PC-3 (cell line): ENCODE measurements around the gene CARD11. TPM values are rescaled to one million over a fixed set of nuclear protein-coding genes. Genes with fewer than 3 reads are reported as not detected.

ENCODE experiments used
- ATAC-seq: fragments of 200-7000 bp; cut with Tn5 transposase; 2 replicates; pipeline ENCODE4 v1.9.1; 2020; ENCODE audit warnings: mild to moderate bottlenecking, moderate library complexity
- BruUV-seq: library from RNA; stranded (reverse); fragments of 400-500 nt; replicated peaks from 2 replicates; lab custom pipeline; 2021; lab: Mats Ljungman, UMichigan
- CTCF ChIA-PET: fragments of 300-600 bp; sonication (Branson Sonifier 250); formaldehyde crosslinking; loops from one replicate; lab custom pipeline; 2022; ENCODE audit warnings: antibody characterized with exemption; lab: Charles Lee
- POLR2A ChIA-PET: fragments of 300-600 bp; sonication (Branson Sonifier 250); formaldehyde crosslinking; loops from one replicate; lab custom pipeline; 2022; ENCODE audit warnings: antibody characterized with exemption; ENCODE audit not compliant: unreplicated experiment; lab: Charles Lee
- DNase-seq: peaks from one replicate; pipeline ENCODE4 v3.0.0-alpha.2; 2015
- H2AFZ ChIP-seq: fragments of 300-600 bp; sonication (generic); 2 replicates; pipeline ENCODE4 v1.6.0; 2016; ENCODE audit warnings: antibody characterized with exemption, low read length
- H3F3A ChIP-seq: fragments of 300-600 bp; sonication (generic); one replicate; pipeline ENCODE4 v1.6.0; 2017; ENCODE audit warnings: antibody characterized with exemption, low read length, control low read depth, mild to moderate bottlenecking; ENCODE audit not compliant: unreplicated experiment
- H3K27ac ChIP-seq: fragments of 300-600 bp; sonication (generic); 2 replicates; pipeline ENCODE4 v1.5.1; 2016; ENCODE audit warnings: mild to moderate bottlenecking, low read length
- H3K27me3 ChIP-seq: fragments of 300-600 bp; sonication (generic); 2 replicates; pipeline ENCODE4 v1.6.1; 2016; ENCODE audit warnings: low read length, mixed read lengths
- H3K36me3 ChIP-seq: fragments of 300-600 bp; sonication (generic); 2 replicates; pipeline ENCODE4 v1.6.1; 2016; ENCODE audit warnings: low read depth, mixed run types, low read length, mixed read lengths
- H3K4me1 ChIP-seq: fragments of 300-600 bp; sonication (generic); 2 replicates; pipeline ENCODE4 v1.5.1; 2016; ENCODE audit warnings: low read length; ENCODE audit not compliant: insufficient read depth
- H3K4me2 ChIP-seq: fragments of 300-600 bp; sonication (generic); 2 replicates; pipeline ENCODE4 v1.6.0; 2016; ENCODE audit warnings: low read length
- H3K4me3 ChIP-seq: fragments of 300-600 bp; sonication (generic); 2 replicates; pipeline ENCODE4 v1.5.1; 2016; ENCODE audit warnings: mild to moderate bottlenecking, low read length, mixed read lengths
- H3K79me2 ChIP-seq: fragments of 300-600 bp; sonication (generic); 2 replicates; pipeline ENCODE4 v1.6.1; 2017; ENCODE audit warnings: low read length, mixed read lengths
- H3K9ac ChIP-seq: fragments of 300-600 bp; sonication (generic); 2 replicates; pipeline ENCODE4 v1.6.0; 2016; ENCODE audit warnings: mild to moderate bottlenecking, low read length
- H3K9me2 ChIP-seq: fragments of 300-600 bp; sonication (generic); replicated peaks from 2 replicates; pipeline ENCODE4 v1.6.1; 2016; ENCODE audit warnings: mixed run types, low read length, mixed read lengths
- H3K9me3 ChIP-seq: fragments of 300-600 bp; sonication (generic); 2 replicates; pipeline ENCODE4 v1.6.1; 2016; ENCODE audit warnings: low read length, mixed read lengths
- H4K20me1 ChIP-seq: fragments of 300-600 bp; sonication (generic); 2 replicates; pipeline ENCODE4 v1.6.1; 2016; ENCODE audit warnings: low read length, mixed read lengths
- EZH2 ChIP-seq: fragments of 300-600 bp; sonication (generic); IDR thresholded peaks from one replicate; pipeline ENCODE4 v1.6.1; 2017; ENCODE audit warnings: antibody characterized with exemption, mild to moderate bottlenecking, low read length; ENCODE audit not compliant: unreplicated experiment
- EZH2phosphoT487 ChIP-seq: fragments of 300-600 bp; sonication (generic); IDR thresholded peaks from 2 replicates; pipeline ENCODE4 v1.6.1; 2018; ENCODE audit warnings: mild to moderate bottlenecking, antibody characterized with exemption, low read length, borderline replicate concordance
- intact Hi-C: fragments of 100-400 bp; cut with micrococcal nuclease; formaldehyde crosslinking; loops from 2 replicates; pipeline ENCODE4 v1.9.0; 2023
- total RNA-seq: library from RNA; depleted of rRNA; stranded (reverse); fragments of >200 nt; gene quantifications from 2 replicates; pipeline ENCODE4 v1.2.3, GENCODE V29; 2014
- TF ChIP-seq, protein P1 (sequence below): fragments of 300-600 bp; sonication (generic); conservative IDR thresholded peaks from 2 replicates; pipeline ENCODE4 v1.5.1; 2017; ENCODE audit warnings: antibody characterized with exemption, low read depth, mild to moderate bottlenecking, low read length

The CARD11 gene
- total RNA-seq, 1 experiment from 2014 or later: not detected

DNA sequence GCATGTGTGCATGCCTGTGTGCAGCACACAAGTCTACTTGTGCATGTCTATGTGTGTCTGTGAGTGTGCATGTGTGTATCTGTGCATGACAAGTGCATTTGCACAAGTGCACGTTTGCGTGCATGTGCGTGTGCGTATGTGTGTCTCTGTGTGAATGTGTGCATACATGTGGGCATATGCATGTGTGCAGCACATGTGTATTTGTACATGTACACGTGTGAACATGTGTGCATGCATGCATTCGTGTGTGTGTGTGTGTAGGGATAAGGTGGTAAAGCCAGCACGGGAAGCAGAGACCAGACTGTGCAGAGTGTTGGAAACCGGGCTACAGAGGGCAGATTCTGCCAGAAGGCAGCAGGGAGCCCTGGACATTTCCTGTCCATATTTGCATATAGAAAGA is 163.6 kb downstream of the CARD11 start:
- H3F3A ChIP-seq: no peaks in the 10 kb centered on the region
- peaks cover 18% of the 10 kb centered on the region for H3K4me1 ChIP-seq
- H3K9me3 ChIP-seq: no peaks in the 10 kb centered on the region
- no peak overlapping the region for H3K4me2 ChIP-seq
- POLR2A ChIA-PET: no interaction called here
- H3K36me3 ChIP-seq: no peaks in the 10 kb centered on the region
- no peak overlapping the region for H3K9ac ChIP-seq
- no peaks in the 10 kb centered on the region for H3K27me3 ChIP-seq
- H2AFZ ChIP-seq: no peak overlapping the region
- H3K9me2 ChIP-seq: no peaks in the 10 kb centered on the region
- no peak for ATAC-seq
- DNase-seq: no peak
- CTCF ChIA-PET: no interaction called here
- H4K20me1 ChIP-seq: no peaks in the 10 kb centered on the region
- no peaks in the 10 kb centered on the region for H3K79me2 ChIP-seq
- no TSS peak for BruUV-seq
- intact Hi-C loops: no loop called here
- no peak overlapping the region for H3K27ac ChIP-seq
- H3K4me3 ChIP-seq: no peak overlapping the region
- no peak for TF ChIP-seq EZH2
- TF ChIP-seq, protein P1, sequence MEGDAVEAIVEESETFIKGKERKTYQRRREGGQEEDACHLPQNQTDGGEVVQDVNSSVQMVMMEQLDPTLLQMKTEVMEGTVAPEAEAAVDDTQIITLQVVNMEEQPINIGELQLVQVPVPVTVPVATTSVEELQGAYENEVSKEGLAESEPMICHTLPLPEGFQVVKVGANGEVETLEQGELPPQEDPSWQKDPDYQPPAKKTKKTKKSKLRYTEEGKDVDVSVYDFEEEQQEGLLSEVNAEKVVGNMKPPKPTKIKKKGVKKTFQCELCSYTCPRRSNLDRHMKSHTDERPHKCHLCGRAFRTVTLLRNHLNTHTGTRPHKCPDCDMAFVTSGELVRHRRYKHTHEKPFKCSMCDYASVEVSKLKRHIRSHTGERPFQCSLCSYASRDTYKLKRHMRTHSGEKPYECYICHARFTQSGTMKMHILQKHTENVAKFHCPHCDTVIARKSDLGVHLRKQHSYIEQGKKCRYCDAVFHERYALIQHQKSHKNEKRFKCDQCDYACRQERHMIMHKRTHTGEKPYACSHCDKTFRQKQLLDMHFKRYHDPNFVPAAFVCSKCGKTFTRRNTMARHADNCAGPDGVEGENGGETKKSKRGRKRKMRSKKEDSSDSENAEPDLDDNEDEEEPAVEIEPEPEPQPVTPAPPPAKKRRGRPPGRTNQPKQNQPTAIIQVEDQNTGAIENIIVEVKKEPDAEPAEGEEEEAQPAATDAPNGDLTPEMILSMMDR: no peak
- no peak for TF ChIP-seq EZH2phosphoT487

DNA sequence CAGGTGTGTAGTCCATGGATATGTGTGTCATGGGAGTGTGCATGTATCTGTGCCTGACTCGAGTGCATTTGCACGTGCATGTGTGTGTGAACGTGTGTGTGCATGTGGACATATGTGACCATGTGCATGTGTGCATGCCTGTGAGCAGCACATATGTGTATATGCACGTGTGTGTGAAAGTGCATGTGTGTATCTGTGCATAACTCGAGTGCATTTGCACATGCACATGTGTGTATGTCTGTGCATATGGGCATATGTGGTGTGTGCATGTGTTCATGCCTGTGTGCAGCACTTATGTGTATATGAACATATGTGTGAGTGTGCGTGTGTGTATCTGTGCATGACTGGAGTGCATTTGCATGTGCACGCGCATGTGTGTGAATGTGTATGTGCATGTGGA is 164.3 kb downstream of the CARD11 start:
- H3K9me3 ChIP-seq: no peaks in the 10 kb centered on the region
- H3K79me2 ChIP-seq: no peaks in the 10 kb centered on the region
- no peak for TF ChIP-seq EZH2
- no peak for TF ChIP-seq EZH2phosphoT487
- TF ChIP-seq, protein P1: no peak
- H3K36me3 ChIP-seq: no peaks in the 10 kb centered on the region
- no peaks in the 10 kb centered on the region for H3K27me3 ChIP-seq
- DNase-seq: no peak
- H3K4me2 ChIP-seq: no peak overlapping the region
- no peak overlapping the region for H3K9ac ChIP-seq
- POLR2A ChIA-PET: no interaction called here
- ATAC-seq: no peak
- no TSS peak for BruUV-seq
- H3K27ac ChIP-seq: no peak overlapping the region
- CTCF ChIA-PET: no interaction called here
- H3K9me2 ChIP-seq: no peaks in the 10 kb centered on the region
- no peaks in the 10 kb centered on the region for H4K20me1 ChIP-seq
- intact Hi-C loops: no loop called here
- peaks cover 24% of the 10 kb centered on the region for H3K4me1 ChIP-seq
- no peak overlapping the region for H2AFZ ChIP-seq
- no peaks in the 10 kb centered on the region for H3F3A ChIP-seq
- H3K4me3 ChIP-seq: no peak overlapping the region

DNA sequence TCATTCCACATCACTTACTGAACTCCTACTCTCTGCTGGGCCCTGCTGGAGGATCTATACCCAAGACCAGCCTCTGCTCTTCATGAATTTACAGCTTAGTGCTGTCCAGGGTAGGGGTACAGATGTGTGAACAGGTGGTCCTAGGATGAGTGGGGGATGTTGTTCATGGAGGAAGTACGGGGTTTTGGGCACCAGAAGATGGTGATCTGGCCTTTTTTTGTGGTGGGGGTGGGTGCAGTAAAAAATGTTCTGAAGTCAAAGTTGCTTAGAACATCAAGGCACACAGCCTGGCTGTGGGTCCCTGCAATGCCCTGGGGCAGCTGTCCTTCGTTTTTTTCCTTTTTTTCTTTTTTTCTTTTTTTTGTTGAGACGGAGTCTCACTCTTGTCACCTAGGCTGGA is 165.4 kb downstream of the CARD11 start:
- no TSS peak for BruUV-seq
- Histone ChIP-seq H3F3A (no peaks in the 10 kb centered on the region), H4K20me1 (no peaks in the 10 kb centered on the region), H3K9me3 (no peaks in the 10 kb centered on the region), H3K36me3 (no peaks in the 10 kb centered on the region), H3K9me2 (no peaks in the 10 kb centered on the region), H3K4me2 (no peak overlapping the region), H3K9ac (no peak overlapping the region), H2AFZ (no peak overlapping the region), H3K4me1 (peaks cover 24% of the 10 kb centered on the region), H3K27ac (no peak overlapping the region), H3K4me3 (no peak overlapping the region), H3K27me3 (no peaks in the 10 kb centered on the region), H3K79me2 (no peaks in the 10 kb centered on the region)
- DNase-seq (no peak), ATAC-seq (no peak)
- intact Hi-C loops: no loop called here
- ChIA-PET POLR2A (no interaction called here), CTCF (no interaction called here)
- no peak for TF ChIP-seq EZH2phosphoT487
- TF ChIP-seq, protein P1: no peak
- TF ChIP-seq EZH2: no peak
